GM20000 (cell line): ENCODE data around the gene BSN.

ENCODE experiments used
- DNase-seq: peaks from one replicate; pipeline ENCODE4 v3.0.0; 2012; ENCODE audit warnings: low spot score
- TF ChIP-seq, protein P1 (sequence below): IDR thresholded peaks from 2 replicates; pipeline ENCODE4 v1.5.1; 2012; ENCODE audit warnings: mild to moderate bottlenecking, control low read depth; ENCODE audit errors: extremely low read depth, missing control alignments

The BSN gene

GRCh38 chr3:49663831-49664230, 109.6 kb downstream of the BSN start:
- no peak for DNase-seq
- TF ChIP-seq, protein P1, sequence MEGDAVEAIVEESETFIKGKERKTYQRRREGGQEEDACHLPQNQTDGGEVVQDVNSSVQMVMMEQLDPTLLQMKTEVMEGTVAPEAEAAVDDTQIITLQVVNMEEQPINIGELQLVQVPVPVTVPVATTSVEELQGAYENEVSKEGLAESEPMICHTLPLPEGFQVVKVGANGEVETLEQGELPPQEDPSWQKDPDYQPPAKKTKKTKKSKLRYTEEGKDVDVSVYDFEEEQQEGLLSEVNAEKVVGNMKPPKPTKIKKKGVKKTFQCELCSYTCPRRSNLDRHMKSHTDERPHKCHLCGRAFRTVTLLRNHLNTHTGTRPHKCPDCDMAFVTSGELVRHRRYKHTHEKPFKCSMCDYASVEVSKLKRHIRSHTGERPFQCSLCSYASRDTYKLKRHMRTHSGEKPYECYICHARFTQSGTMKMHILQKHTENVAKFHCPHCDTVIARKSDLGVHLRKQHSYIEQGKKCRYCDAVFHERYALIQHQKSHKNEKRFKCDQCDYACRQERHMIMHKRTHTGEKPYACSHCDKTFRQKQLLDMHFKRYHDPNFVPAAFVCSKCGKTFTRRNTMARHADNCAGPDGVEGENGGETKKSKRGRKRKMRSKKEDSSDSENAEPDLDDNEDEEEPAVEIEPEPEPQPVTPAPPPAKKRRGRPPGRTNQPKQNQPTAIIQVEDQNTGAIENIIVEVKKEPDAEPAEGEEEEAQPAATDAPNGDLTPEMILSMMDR, result no peak

- no peak for DNase-seq
- TF ChIP-seq, protein P1, result no peak
Measured at GRCh38 chr3:49664300-49664699, 110.0 kb downstream of the BSN start.

DNA sequence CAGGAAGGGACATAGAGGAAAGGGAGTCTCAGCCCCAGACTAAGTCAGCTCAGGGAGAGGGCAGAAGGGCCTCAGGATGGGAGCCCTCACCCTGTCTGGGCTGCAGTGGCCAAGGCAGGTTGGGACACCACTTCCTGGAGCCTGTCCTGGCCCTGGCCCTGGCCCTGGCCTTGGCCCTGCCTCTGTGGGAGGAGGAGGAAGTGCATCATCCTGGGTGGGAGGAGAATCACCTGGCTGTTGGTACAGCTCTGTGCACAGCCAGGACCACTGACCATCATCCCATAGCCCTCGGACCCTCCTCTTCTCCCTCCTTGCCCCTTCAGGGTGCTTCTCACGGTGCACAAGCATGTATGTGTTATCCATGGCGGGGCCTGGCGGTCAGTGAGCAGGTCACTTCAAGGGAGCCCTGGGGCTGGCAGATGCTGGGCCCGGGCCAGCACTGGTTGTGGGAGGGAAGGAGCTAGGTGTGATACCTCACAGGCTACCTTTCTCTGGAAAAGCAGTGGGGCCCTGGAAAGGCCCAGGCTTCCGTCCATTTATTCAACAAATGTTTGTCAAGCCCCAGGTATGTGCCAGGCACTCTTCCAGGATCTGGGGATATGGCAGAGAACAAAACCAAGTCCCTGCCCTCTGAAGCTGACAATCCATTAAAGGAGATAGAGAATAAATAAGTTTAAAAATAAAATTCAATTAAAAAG, 111.7 kb downstream of the BSN start:
- TF ChIP-seq, protein P1, result no peak
- DNase-seq, result no peak

- no peak for DNase-seq
Measured at GRCh38 chr3:49666592-49666991, 112.3 kb downstream of the BSN start.

GRCh38 chr3:49667701-49668413, 113.6 kb downstream of the BSN start:
- DNase-seq, result no peak
- TF ChIP-seq, protein P1, result no peak

More at GRCh38 chr3:49666592-49666991, 112.3 kb downstream of the BSN start:
- TF ChIP-seq, protein P1, result no peak

DNA sequence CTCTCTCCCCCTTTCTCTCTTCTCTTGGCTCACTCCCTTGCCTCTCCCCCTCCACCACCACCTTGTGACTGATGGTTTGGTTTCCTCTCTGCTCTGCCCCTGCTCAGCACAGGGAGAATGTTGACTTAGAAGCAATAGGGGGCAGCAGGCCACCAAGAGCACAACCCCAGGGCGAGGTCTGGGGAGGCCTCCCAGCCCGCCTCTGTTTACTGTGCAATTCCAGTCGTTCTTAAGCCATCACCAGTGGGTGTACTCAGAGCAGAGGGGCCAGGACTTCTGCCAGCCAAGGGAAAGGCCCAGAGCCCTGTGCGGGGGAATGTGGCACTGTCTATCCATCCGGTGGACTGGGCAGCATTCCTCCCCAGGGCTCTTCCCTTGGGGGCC, 114.1 kb downstream of the BSN start:
- no peak for DNase-seq
- TF ChIP-seq, protein P1, result no peak

DNA sequence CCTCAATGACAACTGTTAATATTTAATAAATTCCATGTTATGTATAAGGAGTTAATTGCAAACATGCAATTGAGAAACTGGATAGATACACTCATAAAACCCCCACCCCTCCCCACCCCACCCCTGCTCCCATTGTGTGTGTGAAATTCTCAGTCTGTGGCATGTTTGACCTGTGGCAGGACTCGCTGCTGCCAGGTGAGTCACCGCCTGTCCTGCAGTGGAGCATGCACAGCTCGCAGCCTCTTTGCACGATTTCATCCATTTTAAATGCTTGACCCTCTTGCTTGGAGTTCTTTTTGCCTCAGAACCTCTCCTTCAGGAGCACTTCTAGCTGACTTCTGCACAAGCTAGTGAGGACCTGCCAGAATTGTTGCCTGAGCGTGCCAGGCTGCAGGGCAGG, 114.6 kb downstream of the BSN start:
- TF ChIP-seq, protein P1, result no peak
- no peak for DNase-seq
